ENCODE data around the gene TNS3. TPM values are rescaled to one million over a fixed set of nuclear protein-coding genes. Genes with fewer than 3 reads are reported as not detected.

The TNS3 gene
- total and polyA plus RNA-seq, 2 of the 13 experiments (the other 11 are each of a cell fraction or from before 2014, with no cell fraction given) = 52.9 to 55.7 TPM

DNA sequence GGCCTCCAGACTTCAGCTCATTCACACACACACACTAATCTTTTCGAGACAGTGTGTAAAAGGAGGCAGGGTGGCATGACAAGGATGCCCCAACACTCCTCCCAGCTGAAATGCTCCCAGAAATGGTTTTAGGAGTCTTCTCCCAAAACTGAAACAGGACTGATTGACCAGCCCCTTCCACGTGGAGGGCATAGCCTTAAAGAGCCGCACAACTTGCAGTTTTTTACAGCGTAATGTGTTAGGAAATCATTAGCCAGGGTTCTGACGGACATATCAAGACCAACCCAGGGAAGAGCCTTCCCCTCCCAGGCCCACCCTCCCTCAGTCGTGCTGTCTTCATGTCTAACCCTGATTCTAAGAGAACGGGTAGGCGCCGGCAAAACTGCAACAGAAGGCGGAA is 224.6 kb downstream of the TNS3 start:
- 95% methylated on average over 10 of the region's 10 CpGs for WGBS (ENCODE audit: low lambda C conversion rate)
- BruUV-seq (replicated peaks) = no TSS peak
- DNase-seq (ENCODE audit: low spot score) = no peak
- ATAC-seq = no peak
- Histone ChIP-seq H3K79me2 (ENCODE audit: insufficient read depth, low read length) (peaks cover 31% of the 10 kb centered on the region), H2AFZ (ENCODE audit: low read length) (no peak overlapping the region), H3K4me1 (ENCODE audit: insufficient read depth, low read length) (no peaks in the 10 kb centered on the region), H3K36me3 (replicated peaks in 1 of 2; ENCODE audit: control insufficient read depth in 1 of 2, insufficient read depth in 2 of 2, low read length in 2 of 2) (peaks cover 33 to 77% of the 10 kb centered on the region in 2 experiments), H3K4me2 (ENCODE audit: low read depth, low read length) (no peak overlapping the region), H4K20me1 (ENCODE audit: insufficient read depth, low read length) (peaks cover 48% of the 10 kb centered on the region), H3K27me3 (ENCODE audit: control insufficient read depth in 1 of 2, insufficient read depth in 2 of 2, low read length in 2 of 2) (no peaks in the 10 kb centered on the region), H3K4me3 (replicated peaks in 1 of 3; ENCODE audit: insufficient read depth in 1 of 3, low read depth in 2 of 3, low read length in 3 of 3) (no peak overlapping the region), H3K27ac (ENCODE audit: extremely low read length, insufficient read depth, low read length) (no peak overlapping the region), H3K9ac (ENCODE audit: insufficient read depth, low read depth, low read length) (no peak overlapping the region), H3K9me3 (ENCODE audit: low read length) (no peaks in the 10 kb centered on the region)
- FAIRE-seq = no peak
- ChIA-PET POLR2A (no interaction called here), CTCF (ENCODE audit: low intra/inter-chr PET ratio, low total read pairs) (no interaction called here)
- no peak for TF ChIP-seq ZNF543 (CRISPR knock-in tag; IDR thresholded peaks at IDR 0.05)
- no peak for TF ChIP-seq SMARCE1 (IDR thresholded peaks at IDR 0.05; ENCODE audit: borderline replicate concordance)
- TF ChIP-seq STAG1 (CRISPR knock-in tag; IDR thresholded peaks at IDR 0.05) = no peak
- no peak for TF ChIP-seq ZMYM4 (CRISPR knock-in tag; IDR thresholded peaks at IDR 0.05)
- no peak for TF ChIP-seq SRSF4 (IDR thresholded peaks at IDR 0.05; ENCODE audit: low read depth, low read length, poor library complexity, severe bottlenecking)
- no peak for TF ChIP-seq ZNF142 (CRISPR knock-in tag; IDR thresholded peaks at IDR 0.05)
- TF ChIP-seq ZNF256 (CRISPR knock-in tag; conservative IDR thresholded peaks at IDR 0.05) = no peak
- no peak for TF ChIP-seq ZNF577 (CRISPR knock-in tag; IDR thresholded peaks at IDR 0.05; ENCODE audit: borderline replicate concordance, low read depth)
- no peak for TF ChIP-seq TARDBP (CRISPR knock-in tag; IDR thresholded peaks at IDR 0.05)
- TF ChIP-seq SSRP1 (CRISPR knock-in tag; IDR thresholded peaks at IDR 0.05) = no peak
- no peak for TF ChIP-seq ZNF253 (CRISPR knock-in tag; IDR thresholded peaks at IDR 0.05; ENCODE audit: borderline replicate concordance)
- TF ChIP-seq, protein P1, sequence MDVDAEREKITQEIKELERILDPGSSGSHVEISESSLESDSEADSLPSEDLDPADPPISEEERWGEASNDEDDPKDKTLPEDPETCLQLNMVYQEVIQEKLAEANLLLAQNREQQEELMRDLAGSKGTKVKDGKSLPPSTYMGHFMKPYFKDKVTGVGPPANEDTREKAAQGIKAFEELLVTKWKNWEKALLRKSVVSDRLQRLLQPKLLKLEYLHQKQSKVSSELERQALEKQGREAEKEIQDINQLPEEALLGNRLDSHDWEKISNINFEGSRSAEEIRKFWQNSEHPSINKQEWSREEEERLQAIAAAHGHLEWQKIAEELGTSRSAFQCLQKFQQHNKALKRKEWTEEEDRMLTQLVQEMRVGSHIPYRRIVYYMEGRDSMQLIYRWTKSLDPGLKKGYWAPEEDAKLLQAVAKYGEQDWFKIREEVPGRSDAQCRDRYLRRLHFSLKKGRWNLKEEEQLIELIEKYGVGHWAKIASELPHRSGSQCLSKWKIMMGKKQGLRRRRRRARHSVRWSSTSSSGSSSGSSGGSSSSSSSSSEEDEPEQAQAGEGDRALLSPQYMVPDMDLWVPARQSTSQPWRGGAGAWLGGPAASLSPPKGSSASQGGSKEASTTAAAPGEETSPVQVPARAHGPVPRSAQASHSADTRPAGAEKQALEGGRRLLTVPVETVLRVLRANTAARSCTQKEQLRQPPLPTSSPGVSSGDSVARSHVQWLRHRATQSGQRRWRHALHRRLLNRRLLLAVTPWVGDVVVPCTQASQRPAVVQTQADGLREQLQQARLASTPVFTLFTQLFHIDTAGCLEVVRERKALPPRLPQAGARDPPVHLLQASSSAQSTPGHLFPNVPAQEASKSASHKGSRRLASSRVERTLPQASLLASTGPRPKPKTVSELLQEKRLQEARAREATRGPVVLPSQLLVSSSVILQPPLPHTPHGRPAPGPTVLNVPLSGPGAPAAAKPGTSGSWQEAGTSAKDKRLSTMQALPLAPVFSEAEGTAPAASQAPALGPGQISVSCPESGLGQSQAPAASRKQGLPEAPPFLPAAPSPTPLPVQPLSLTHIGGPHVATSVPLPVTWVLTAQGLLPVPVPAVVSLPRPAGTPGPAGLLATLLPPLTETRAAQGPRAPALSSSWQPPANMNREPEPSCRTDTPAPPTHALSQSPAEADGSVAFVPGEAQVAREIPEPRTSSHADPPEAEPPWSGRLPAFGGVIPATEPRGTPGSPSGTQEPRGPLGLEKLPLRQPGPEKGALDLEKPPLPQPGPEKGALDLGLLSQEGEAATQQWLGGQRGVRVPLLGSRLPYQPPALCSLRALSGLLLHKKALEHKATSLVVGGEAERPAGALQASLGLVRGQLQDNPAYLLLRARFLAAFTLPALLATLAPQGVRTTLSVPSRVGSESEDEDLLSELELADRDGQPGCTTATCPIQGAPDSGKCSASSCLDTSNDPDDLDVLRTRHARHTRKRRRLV (CRISPR knock-in tag; IDR thresholded peaks at IDR 0.05) = no peak
- intact Hi-C loops (cut with micrococcal nuclease; ENCODE audit: unreplicated experiment) (no loop called here), in situ Hi-C loops (cut with HindIII; ENCODE audit: extremely low pct_ligation_motif_present, low pct_unique_long_range_greater_than_20kb) (no loop called here)

All from HepG2 (cell line).